ENCODE measurements around the gene EPB41L2.
"Not testable (repeated sequence)": the region's sequence is repeated elsewhere in the genome, so short reads cannot be mapped to it uniquely, and the experiment has no call there.

Gene EPB41L2

DNA sequence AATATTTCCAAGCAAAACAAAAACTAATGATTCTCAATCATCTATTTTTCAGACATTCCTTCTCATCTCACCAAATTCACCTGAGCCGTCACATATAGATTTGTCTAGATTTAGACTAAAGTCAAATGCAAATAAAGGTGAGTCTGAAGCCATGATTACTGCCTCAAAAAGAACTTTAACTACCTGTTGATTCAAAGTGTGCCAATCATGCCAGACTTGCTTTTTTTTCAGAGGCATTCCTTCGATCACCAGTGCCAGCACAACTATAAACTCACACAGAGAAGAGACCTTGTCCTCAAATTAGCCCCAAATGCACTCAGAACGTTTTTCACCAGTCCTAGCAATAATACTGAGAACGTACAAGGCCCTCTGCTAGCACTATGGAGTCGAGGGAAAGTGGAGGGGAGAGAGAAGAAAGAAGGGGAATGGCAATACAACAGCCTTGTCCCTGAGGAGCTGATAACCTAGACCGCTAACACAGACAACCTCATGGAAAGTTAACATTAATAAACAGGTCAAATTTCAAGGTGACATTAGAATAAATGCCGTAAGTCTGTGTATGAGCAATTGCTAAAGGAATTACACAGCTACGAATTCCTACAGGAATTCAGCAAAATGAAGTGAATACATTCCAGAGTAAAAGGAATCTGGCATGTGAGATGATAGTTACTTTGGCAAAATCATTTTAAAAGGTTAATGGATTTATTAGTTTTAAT is 60.9 kb downstream of the EPB41L2 start:
- DNase-seq, result no peak

DNA sequence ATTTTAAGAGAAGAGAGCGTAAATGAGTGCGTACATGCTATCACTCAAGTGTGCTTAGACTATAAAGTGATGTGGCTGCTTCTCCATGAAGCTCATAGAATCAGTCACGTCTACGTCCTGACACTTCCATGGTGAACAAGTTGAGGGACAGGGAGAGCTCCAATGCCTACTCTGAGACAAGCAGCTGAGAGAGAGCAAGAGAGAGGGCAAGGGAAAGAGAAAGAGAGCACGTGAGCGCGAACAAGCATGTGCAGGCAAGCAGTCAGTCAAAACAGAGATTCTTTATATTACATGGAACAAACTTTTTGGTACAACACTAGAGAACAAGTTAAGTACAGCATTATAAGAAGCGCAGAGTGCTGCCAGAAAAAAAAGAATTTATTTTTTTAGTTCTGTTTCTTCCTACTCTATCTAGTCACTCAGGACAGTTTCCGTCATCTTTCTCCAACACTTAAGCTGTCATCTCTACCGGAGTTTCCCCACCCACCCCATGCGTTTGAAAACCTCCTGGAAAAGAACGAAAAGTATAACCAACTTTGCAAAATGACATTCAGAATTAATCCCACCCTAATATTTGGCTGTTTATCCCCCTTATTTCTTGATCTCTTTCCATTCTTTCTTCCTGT is 61.8 kb downstream of the EPB41L2 start:
- no peak for DNase-seq

DNA sequence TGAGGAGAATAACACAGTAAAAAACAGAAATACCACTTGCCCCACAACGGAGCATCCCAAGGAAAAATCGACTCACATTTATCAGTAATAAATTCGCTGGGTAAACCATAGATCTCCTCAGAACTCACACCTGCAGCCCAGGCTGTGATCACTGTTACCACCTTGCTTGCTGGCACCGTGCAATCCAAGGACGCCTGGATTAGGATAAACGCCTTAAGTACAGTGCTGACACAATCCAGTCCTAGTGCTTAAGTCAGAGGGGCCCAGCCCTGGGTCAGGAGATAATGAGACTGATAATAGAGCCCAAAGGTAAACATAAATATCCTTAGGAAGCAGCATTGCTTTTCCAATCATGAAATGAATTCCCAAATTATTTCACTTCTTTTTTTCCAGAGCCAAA is 62.5 kb downstream of the EPB41L2 start:
- DNase-seq, result no peak

DNA sequence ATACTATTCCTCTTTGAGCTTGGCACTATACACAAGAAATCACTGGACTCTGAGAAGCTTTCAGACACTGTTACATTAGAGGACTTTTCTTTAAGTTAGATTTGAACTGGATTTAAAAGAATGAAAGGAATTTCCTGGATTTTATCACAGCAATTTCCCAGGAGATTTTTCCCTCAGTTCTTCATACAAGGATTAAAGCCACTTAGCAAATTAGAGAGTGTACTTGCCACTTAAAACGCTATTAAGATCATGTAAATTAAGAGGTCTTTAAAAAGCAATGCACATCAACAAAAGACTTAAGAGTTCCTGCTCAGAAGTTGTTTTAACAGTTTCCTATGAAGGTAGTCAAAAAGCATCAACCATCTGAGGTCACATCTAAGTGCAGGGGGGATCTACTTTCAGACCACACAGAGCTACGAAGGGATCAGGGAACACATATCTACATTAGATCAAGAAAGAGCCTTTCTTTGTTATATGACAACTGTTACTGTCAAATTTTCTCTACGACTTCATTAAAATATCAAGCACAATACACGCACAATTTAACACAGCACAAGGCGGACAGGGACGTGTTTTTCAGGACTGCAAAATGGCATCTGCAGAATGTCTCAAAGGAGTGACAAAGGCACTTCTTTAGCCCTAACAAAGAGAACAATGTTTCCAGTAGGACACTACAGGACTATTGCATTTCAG is 65.8 kb downstream of the EPB41L2 start:
- no peak for DNase-seq

DNA sequence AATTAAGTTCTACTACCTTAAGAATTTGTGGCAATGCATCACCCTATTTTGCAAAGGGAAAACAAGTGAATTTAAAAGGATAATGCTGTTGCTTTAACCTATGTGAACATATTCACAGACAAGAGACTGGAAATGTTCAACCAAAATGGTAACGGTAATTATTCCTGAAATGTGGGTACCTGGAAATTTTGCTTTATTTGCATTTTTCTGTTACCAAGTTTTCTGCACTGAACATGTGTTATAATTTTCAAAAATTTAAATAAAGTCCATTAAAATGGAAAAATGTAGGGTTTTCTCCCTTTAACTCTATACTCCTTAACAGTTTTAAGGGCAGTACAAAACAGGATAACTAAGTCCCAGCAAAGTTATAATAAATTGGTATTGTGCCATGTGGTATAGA is 66.4 kb downstream of the EPB41L2 start:
- DNase-seq, result no peak

DNA sequence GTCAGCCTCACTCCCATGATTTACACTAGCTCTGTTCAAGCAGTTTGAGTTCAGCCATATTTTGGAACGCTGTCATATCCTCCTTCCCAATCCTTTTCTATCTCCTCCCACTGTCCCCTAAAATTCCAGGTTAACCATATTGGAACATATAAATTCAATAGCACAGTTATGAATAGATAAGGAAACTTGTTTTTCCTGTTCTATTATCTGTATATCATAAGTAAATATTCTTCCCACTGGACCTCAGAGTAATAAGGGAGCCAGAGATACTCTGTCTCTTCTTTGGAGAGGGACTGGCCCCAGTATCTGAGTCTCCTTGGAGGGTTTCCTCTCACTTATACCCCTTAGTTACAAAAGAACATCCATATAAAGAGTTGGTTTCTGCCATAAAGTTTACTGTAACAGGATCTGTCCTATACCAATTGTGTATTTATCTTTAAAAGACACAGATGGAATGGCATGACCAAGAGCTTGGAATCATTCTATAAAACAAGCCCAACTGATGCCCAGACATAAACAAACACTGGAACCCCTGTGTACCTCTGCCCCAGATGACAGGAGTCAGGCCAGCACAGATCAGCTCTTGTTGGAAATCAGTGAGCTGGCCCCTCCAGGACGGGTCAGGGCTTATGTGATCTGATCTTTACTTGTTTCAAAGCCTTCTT is 67.1 kb downstream of the EPB41L2 start:
- DNase-seq, result no peak

DNA sequence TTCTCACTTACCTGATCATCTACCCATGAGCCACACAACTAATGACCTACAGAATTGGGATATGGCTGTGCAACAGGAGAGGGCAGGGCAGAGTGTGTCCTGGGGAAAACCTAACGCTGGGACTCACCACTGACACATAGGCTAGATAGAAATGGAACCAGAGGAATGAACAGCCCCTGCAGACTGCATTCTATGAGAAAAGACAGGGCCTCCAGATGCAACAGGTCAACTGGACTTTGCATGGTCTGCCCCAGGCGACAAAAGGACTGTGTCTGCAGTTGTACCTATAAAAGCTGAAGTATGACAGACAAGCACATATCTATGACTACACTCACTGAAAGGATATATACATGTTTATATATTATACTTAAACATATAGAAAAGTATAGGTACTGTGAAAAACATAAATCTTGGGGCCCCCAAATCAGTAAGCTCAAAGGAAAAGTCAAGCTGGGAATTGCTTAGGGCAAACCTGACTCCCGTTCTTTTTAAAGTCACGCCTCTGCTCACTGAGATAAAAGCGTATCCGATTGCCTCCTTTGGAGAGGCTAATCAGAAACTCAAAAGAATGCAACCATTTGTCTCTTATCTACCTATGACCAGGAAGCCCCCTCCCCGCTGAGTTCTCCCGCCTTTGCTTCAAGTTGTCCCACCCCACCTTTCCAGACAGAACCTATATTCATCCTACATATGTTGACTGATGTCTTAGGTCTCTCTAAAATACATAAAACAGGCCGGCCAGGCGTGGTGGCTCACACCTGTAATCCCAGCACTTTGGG is 68.5 kb downstream of the EPB41L2 start:
- no peak for DNase-seq

DNA sequence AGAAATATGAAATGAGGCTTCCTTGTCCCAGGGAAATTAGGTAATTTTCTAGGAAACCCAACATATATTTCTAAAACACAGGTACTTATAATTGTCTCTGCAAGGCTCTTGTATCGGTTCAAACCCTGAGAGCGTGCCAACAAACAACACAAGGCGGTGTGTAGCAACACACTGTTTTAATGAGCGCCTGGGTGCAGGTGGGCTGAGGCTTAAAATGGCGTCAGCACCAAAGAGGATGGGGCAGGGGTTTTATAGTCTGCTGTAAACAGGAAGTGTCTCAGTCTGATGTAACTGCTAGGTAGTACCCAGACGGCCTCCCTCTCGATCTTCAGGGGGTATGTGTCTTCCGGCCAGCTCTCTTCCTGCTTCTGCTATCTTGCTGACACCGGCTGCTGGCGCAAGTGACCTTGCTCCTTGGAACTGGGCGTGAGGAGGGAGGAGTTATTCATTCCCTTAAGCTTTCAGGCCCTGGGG is 69.7 kb downstream of the EPB41L2 start:
- no peak for DNase-seq

DNA sequence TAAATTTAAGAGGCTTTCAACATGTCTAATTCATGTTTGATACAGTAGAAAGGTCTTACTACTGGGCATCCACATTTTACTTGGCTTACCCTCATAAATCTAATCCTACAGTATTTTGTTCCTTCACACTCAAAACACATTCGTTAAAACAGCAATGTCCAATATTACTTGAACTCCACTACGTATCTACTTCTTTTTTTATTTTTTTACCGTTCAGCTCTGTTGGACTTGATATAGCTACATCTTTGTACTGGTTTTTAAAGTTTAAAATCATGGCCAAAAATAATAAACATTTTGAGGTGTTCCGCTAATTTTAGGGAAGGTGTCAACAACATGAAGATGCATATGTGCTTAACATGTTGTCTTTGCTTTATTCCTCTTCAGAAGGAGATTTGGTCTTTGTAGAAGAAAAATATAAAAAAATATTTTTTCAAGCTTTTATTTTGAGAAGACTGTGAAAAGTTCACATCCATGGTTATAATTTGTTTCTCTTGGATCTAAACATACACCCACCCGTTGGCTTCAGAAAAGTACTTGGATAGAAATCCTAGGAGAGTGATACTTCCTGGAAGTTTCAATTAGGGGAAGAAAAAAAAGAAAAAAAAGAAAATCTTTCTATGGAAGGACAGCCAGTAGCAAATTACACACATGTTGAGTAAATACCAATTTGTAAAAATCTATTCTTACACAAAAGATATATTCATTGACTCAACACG is 71.5 kb downstream of the EPB41L2 start:
- DNase-seq, result no peak

DNA sequence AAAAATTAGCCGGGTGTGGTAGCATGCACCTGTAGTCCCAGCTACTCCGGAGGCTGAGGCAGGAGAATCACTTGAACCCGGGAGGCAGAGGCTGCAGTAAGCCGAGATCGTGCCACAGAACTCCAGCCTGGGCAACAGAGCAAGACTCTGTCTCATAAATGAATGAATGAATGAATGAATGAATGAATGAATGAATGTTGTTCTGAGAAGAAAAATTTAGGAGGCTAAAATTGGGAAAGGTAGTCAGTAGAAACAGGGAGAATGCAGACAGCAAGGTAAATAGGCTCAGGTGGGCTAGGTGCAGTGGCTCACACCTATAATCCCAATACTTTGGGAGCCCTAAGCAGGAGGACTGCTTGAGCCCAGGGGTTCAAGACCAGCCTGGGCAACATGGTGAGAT is 75.5 kb downstream of the EPB41L2 start:
- not testable (repeated sequence) for DNase-seq

DNA sequence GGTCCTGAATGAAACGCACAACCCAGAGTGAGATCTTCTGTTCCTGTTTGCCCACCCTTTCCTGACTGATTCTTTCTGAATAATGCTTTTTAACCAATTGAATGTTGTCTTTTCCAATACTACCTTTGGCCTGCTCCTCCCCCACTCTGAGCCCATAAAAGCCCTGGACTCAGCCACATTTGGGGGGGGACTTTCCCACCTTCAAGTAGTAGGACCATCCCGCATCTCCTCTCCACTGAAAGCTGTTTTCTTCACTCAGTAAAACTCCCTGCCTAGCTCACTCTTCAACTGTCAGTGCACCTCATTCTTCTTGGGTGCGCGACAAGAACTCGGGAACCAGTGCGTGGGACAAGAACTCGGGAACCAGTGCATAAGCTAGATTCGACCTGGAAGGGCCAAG is 77.9 kb downstream of the EPB41L2 start:
- DNase-seq, result no peak

DNA sequence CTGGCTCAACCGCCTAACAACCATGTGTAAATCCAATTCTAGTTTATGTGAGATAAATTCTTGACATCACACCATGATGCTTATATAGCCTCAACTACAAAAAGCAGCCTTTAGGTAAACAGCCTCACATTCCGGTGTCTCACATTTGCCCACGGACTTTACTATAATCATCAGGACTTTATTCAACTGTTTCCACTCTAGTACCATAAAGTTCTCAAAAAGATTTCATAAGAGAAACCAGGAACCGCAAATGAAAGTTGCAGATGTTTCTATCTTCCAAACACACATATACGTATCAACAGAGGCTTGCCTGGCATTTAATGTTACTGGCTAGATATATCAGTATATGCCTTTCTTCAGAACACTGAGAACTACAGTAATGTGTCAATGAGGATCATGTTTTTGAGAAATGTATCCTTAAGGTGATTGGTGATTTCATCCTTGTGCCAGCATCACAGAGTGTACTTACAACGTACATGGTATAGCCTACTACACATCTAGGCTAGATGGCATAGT is 80.0 kb downstream of the EPB41L2 start:
- no peak for DNase-seq

DNA sequence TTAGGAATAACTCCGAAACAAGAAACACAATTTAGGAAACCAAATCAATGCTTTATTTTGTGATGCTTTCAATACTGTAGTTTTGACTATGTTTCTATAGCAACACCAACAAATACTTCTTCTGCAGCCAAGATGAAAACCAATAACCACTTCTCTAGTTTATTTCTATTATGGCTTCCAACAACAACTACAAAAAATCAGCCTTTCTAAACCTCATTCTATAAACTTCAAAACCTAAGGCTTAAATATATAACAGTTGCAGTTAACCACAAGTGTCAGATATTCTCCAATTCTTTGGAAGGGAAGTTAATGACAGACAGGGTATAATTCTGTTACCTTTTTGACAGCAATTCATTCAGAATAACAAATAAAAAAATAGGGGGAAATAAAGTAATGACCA is 80.9 kb downstream of the EPB41L2 start:
- no peak for DNase-seq

DNA sequence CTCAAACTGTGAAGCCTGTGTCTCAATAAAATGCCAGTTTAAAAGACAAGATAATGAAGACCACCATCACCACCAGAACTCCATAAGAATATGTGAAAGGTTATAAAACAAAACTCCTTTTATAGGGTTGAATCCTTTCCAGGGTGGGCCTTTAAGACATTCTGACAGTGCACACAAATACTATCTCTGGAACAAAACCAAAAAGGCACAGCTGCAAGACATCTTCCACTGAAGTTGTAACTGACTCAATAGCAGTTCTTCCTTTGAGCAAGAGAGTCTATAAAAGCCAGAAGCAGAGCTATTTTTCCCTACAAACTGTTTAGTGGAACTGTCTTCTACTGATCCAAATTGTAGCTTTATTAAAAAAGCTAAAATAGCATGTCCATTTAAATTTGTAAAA is 81.6 kb downstream of the EPB41L2 start:
- DNase-seq, result no peak

DNA sequence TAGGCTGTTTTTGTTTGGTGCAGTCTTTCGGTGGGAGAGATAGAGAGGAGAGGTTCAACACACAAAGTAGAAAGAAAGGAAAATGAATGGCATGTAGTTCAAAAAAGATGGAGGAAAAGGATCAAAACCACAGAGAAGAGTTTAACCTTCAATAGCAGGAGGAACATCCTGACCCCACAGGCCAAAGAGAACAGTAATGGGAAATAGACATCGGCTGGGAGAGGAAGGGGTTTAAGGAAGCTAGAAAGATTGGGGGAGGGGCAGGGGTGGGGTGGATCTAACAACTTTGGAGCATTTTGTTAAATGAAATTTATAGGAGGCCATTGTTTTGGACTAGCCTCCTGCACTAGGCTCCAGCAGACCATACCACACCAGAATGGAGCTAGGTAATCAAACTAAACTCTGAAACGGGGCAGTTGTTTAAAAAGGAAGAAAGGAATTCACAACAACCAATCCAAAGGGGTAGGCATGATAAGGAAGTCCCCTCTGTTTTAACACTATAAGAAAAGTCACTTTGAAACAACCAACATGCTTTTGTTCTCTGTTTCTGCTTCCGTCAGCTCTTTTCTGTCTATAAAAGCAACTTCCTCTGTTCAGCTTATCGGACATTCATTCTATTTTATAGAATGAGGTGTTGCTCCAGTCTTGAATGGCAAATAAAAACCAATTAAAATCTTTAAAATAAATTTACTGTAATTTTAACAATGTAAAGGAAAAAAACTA is 82.6 kb downstream of the EPB41L2 start:
- DNase-seq, result no peak

DNA sequence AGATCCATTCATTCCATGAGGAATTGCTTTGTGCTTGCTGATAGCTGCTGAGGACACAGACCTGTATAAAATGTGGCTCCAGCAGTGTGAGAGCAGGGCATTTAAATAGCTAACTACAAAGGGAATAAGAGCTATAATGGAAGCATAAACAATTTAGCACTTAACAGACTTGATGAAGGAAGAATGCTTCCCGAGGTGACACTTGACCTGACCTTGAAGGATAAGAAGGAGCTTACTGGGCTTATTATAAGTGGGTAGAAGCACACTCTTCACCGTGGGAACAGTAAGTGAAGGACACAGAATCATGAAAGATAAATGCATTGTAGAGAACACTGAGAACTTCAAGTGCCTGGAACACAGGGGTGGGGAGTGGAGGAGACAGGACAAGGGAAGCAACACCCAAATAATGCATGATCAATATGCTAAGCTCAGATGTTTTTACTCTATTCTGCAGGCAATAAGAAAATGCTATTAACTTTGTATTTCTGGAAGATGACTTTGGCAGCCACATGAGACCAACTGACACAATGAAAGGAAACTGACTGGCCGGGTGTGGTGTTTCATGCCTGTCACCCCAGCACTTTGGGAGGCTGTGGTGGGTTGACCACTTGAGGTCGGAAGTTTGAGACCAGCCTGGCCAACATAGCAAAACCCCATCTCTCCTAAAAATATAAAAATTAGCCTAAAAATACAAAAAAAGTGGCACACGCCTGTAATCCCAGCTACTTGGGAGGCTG is 84.2 kb downstream of the EPB41L2 start:
- DNase-seq, result no peak

DNA sequence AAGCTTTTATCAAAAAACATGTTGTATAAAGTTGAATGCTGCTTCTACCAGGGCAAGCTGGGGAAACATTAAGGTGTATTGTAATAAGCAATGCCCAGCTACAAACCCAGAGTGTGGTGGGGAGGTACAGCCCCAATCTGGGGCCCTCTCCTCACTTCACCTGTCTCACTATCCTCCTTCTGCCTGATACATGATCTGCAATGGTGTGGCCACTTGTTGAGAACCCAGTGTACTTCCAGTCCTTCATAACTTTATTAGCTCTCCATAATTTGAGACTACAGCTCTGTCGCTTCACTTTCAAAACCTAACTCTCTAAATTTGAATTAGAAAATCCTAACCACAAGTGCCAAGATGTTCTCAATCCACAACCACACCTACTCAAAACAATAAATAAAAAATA is 84.9 kb downstream of the EPB41L2 start:
- DNase-seq, result no peak

DNA sequence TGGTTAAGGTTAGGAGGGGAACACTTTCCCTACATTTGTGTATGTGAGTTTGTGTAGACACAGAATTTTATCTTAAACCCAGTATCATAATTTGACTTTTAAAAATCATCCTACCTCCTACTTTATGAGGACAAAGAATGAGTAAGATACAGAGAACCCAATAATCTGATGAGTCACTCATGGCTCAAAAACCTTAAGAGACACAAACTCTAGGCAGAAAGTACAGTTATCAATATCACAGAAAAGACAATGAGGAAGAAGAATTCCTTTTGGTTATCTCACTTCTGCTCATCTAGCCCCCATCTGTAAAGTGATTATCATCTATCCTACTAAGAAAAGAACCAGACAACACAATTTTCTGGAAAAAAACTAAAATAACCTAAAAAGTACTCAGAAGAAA is 87.7 kb downstream of the EPB41L2 start:
- peak; percentile 6 for DNase-seq

DNA sequence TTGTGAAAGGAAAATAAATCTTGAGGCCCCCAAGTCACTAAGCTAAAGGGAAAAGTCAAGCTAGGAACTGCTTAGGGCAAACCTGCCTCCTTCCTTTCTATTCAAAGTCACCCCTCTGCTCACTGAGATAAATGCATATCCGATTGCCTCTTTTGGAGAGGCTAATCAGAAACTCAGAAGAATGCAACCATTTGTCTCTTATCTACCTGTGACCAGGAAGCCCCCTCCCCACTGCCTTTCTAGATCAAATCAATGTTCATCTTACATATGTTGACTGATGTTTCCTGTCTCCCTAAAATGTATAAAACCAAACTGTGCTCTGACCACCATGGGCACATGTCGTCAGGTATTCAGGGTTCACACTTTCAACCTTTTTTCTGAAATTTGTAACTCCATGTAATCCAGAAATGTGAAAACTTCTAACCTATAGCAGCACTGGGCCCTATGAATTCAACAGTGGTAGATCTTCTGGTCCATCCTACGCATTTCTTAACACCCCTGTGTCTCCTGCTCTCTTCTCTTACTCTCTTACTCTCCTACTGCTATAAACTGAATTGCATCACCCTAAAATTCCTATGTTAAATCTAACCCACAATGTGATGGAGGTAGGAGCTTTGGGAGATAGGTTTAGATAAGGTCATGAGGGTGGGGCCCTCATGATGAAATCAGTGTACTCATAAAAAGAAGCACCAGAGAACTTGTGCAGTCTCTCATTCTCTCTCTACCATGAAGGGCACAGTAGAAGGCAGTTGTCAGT is 89.3 kb downstream of the EPB41L2 start:
- DNase-seq, result no peak

DNA sequence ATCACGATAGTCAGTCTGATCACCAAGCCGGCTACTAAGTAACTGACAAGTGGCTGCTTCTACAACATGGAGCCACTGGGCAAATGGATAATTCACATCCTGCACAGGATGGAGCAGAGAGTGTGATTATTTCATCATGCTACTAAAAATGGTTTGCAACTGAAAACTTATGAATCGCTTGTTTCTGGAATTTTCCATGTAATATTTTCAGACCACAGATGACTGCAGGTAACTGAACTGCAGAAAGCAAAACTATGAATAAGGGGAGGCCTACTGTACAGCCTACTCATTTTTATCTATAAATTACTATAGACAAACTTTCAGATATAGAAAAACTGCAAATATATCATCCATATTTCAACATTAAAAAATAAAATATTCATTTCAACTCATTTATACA is 91.5 kb downstream of the EPB41L2 start:
- no peak for DNase-seq
